HL-60 (cell line): ENCODE data around the gene ZNF280D.

Source experiments
- DNase-seq, 2 experiments: peaks; one replicate each; pipeline ENCODE4 v3.0.0-alpha.2; 2010 to 2020; ENCODE audit warnings: low read depth in 1 of 2, low spot score in 1 of 2
- H3K27ac ChIP-seq: fragments of 250-450 bp; sonication (Bioruptor Pico); replicated peaks from 2 replicates; pipeline ENCODE4 v1.5.1; 2020; ENCODE audit warnings: mild to moderate bottlenecking, moderate library complexity
- H3K27me3 ChIP-seq: fragments of 250-450 bp; sonication (Bioruptor Pico); 2 replicates; pipeline ENCODE4 v1.5.1; 2021; ENCODE audit warnings: mild to moderate bottlenecking, moderate library complexity; ENCODE audit not compliant: insufficient read depth, poor library complexity, severe bottlenecking
- H3K4me3 ChIP-seq: replicated peaks from 2 replicates; pipeline ENCODE4 v1.5.1; 2011; ENCODE audit warnings: mild to moderate bottlenecking, control low read depth, low read length; ENCODE audit not compliant: insufficient read depth
- CTCF ChIP-seq: IDR thresholded peaks from one replicate; pipeline ENCODE4 v1.5.1; 2011; ENCODE audit warnings: low read length, control low read depth, inconsistent platforms; ENCODE audit not compliant: insufficient read depth
- GABPA ChIP-seq: IDR thresholded peaks from 2 replicates; pipeline ENCODE4 v1.6.1; 2012; ENCODE audit warnings: low read depth
- POLR2AphosphoS5 ChIP-seq: IDR thresholded peaks from 2 replicates; pipeline ENCODE4 v1.6.1; 2012; ENCODE audit warnings: low read depth
- SPI1 ChIP-seq: IDR thresholded peaks from 2 replicates; pipeline ENCODE4 v1.6.1; 2012; ENCODE audit warnings: low read depth, mild to moderate bottlenecking, borderline replicate concordance
- TF ChIP-seq, protein P1 (sequence below): IDR thresholded peaks from 2 replicates; pipeline ENCODE4 v1.6.1; 2012; ENCODE audit warnings: low read depth; ENCODE audit not compliant: insufficient replicate concordance

The ZNF280D gene

GRCh38 chr15:56631765-56632164 lies 101.5 kb downstream of the ZNF280D start:
- no peaks in the 10 kb centered on the region for H3K27me3 ChIP-seq
- TF ChIP-seq, protein P1, sequence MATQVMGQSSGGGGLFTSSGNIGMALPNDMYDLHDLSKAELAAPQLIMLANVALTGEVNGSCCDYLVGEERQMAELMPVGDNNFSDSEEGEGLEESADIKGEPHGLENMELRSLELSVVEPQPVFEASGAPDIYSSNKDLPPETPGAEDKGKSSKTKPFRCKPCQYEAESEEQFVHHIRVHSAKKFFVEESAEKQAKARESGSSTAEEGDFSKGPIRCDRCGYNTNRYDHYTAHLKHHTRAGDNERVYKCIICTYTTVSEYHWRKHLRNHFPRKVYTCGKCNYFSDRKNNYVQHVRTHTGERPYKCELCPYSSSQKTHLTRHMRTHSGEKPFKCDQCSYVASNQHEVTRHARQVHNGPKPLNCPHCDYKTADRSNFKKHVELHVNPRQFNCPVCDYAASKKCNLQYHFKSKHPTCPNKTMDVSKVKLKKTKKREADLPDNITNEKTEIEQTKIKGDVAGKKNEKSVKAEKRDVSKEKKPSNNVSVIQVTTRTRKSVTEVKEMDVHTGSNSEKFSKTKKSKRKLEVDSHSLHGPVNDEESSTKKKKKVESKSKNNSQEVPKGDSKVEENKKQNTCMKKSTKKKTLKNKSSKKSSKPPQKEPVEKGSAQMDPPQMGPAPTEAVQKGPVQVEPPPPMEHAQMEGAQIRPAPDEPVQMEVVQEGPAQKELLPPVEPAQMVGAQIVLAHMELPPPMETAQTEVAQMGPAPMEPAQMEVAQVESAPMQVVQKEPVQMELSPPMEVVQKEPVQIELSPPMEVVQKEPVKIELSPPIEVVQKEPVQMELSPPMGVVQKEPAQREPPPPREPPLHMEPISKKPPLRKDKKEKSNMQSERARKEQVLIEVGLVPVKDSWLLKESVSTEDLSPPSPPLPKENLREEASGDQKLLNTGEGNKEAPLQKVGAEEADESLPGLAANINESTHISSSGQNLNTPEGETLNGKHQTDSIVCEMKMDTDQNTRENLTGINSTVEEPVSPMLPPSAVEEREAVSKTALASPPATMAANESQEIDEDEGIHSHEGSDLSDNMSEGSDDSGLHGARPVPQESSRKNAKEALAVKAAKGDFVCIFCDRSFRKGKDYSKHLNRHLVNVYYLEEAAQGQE = no peak
- TF ChIP-seq CTCF = no peak
- TF ChIP-seq SPI1 = no peak
- TF ChIP-seq GABPA = no peak
- TF ChIP-seq POLR2AphosphoS5 = no peak
- no peak for DNase-seq
- H3K4me3 ChIP-seq = no peak overlapping the region
- no peak overlapping the region for H3K27ac ChIP-seq

DNA sequence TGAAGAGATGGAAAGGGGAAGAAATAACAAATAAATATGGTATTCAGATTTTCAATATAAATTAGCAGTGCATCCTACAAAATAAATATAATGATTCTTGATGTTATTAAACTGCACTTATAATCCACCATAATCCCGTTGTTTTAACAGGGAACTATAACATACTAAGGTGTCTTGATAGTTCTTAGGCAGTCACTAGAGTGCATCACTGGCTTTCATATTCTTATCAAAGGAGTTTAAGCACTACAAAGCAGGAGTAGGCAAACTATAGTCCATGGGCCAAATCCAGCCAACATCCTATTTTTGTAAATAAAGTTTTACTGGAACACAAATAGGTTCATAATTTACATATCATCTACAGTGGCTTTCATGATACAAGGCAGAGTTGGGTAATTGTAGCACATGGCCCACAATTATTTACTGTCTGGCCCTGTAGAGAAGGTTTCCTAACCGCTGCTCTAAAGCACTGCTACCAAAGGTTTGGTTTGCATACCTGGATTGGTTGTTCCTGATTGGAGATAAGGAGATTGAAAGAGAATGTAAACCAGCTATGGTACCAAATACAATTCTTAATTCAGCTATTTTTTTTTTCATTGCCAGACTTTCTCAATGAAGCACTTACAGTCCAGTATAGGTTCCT lies 104.3 kb downstream of the ZNF280D start:
- TF ChIP-seq, protein P1 = no peak
- TF ChIP-seq CTCF (no peak), SPI1 (no peak), GABPA (no peak), POLR2AphosphoS5 (no peak)
- no peak for DNase-seq
- Histone ChIP-seq H3K27ac (no peak overlapping the region), H3K4me3 (no peak overlapping the region), H3K27me3 (no peaks in the 10 kb centered on the region)

DNA sequence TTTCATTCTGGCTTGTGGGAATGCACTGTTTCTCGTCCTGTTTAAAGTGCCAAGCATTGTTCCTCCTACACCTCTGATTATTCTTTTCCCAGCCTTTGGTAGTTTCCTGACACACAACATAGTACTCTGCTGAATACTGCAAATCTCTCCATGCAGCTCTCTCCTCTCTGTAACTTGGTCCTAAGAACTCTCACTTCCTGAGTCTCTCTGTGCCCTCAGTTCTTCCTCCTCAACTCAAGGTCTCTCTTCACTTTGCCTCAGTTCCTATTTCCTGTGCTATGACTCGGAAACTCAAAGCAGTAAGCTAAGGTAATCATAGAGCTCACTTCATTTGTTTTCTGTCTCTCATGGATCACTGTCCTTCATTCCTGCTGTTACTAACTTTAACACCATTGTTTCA lies 113.4 kb downstream of the ZNF280D start:
- no peak for TF ChIP-seq GABPA
- Histone ChIP-seq H3K27ac (no peak overlapping the region), H3K27me3 (no peaks in the 10 kb centered on the region), H3K4me3 (no peak overlapping the region)
- no peak for DNase-seq

DNA sequence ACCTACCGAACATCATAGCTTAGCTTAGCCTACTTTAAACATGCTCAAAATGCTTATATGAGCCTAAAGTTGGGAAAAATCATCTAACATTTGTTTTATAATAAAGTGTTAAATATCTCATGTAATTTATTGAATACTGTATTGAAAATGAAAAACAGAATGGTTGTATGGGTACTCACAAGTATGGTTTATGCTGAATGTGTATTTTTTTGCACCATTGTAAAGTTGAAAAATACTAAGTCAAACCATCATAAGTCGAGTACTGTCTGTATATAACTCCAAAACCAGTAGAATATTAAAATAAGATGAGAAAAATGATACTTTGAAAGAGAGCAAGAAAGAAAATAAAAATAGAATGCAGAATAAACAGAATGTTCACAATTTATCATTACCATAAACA lies 115.7 kb downstream of the ZNF280D start:
- no peak overlapping the region for H3K4me3 ChIP-seq
- H3K27me3 ChIP-seq = no peaks in the 10 kb centered on the region
- no peak overlapping the region for H3K27ac ChIP-seq
- no peak for DNase-seq
- TF ChIP-seq SPI1 (no peak), POLR2AphosphoS5 (no peak), GABPA (no peak), CTCF (no peak)
- TF ChIP-seq, protein P1 = no peak
